IPS-15b (cell line): Measurements from ENCODE around the gene FBXO42.

Experiments
- H3K27me3 ChIP-seq: one replicate; pipeline ENCODE4 v1.6.1; 2013; ENCODE audit warnings: low read length; ENCODE audit not compliant: control insufficient read depth, insufficient read depth
- H3K36me3 ChIP-seq: one replicate; pipeline ENCODE4 v1.6.1; 2013; ENCODE audit warnings: low read length; ENCODE audit not compliant: control insufficient read depth, insufficient read depth
- H3K4me1 ChIP-seq: one replicate; pipeline ENCODE4 v1.6.1; 2013; ENCODE audit warnings: mild to moderate bottlenecking, low read length; ENCODE audit not compliant: control insufficient read depth, insufficient read depth
- H3K4me3 ChIP-seq: one replicate; pipeline ENCODE4 v1.5.1; 2013; ENCODE audit warnings: low read depth, low read length
- H3K9ac ChIP-seq: one replicate; pipeline ENCODE4 v1.6.1; 2013; ENCODE audit warnings: low read depth, mild to moderate bottlenecking, low read length
- H3K9me3 ChIP-seq: one replicate; pipeline ENCODE4 v1.6.1; 2013; ENCODE audit warnings: mild to moderate bottlenecking, low read length; ENCODE audit not compliant: control insufficient read depth, insufficient read depth

FBXO42 gene

DNA sequence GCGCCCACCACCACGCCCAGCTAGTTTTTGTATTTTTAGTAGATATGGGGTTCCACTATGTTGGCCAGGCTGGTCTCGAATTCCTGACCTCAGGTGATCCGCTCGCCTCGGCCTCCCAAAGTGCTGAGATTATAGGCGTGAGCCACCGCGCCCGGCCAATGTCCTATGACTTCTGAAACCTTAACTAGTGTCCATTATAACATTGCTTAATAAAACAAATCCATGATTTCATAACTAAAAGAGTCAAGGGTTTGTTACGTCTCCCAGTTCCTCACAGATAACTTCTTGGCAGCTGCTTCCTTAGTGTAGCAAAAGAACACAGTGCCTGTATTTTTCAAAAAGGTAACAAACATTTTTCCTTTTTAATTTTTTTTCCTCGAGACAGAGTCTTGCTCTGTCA, 53.6 kb downstream of the FBXO42 start:
- no peaks in the 10 kb centered on the region for H3K36me3 ChIP-seq
- H3K27me3 ChIP-seq = no peaks in the 10 kb centered on the region
- H3K4me3 ChIP-seq = no peak overlapping the region
- peaks cover 2% of the 10 kb centered on the region for H3K4me1 ChIP-seq
- H3K9ac ChIP-seq = no peak overlapping the region
- no peaks in the 10 kb centered on the region for H3K9me3 ChIP-seq

DNA sequence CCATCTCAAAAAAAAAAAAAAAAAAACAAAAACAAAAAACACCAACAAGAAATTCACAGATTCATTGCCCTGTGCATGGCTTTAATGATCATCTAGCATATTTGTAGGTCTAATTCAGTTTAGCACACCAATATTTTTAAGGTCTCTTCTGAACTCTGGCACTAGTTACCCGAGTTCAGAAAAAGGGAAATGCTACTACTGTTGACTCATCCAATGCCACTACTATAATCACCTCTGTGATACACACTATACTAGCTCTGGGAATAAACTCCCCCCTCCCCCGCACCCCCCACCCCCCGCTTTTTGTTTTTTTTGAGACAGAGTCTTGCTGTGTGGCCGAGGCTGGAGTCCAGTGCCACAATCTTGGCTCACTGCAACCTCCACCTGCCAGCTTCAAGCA, 55.6 kb downstream of the FBXO42 start:
- Histone ChIP-seq H3K4me3 (no peak overlapping the region), H3K9me3 (no peaks in the 10 kb centered on the region), H3K4me1 (peaks cover 2% of the 10 kb centered on the region), H3K27me3 (no peaks in the 10 kb centered on the region), H3K9ac (no peak overlapping the region), H3K36me3 (no peaks in the 10 kb centered on the region)

DNA sequence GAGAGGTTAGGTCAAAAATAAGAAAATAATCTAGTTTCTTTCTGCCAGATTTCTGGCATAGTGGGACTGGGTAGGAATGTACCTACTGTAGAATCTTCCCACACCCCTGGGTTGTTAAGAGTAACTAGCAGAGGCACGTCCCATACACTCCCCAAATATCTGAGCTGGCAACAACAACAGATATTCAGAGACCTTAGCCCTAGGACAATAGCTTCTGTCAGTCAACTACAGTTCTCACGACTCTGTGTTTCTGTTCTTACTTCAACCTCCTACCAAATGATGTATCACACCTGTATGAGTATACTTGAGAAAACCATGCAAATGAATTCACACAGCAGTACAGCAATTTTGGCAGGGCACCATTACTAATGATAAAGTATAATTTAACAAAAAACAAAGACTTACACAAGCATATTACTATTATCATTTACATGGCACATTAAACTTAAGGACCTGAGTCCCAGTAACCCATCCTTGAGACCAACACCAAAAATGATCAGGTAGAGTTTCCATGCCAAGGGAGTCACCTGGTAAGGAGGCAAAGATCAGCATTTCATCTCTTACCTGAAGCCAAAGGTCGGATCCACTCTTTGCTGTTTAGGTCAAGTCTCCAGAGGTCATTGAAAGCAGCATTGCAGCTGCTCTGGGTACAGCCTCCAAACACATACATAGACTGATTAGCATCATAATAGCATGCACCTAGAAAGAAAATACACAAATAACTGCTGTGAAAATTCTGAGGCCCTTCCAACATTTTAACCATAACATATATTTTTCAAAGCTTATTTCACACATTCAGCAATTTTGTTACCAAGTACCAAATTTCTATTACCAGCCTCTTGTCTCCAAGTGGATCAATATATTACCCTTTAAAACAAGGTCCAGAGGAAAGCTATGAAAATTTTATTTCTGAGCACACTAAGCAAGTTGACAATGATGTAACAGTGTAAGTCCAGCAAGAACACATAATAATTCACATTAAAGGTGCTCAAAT, 57.8 kb downstream of the FBXO42 start:
- no peaks in the 10 kb centered on the region for H3K9me3 ChIP-seq
- no peak overlapping the region for H3K4me3 ChIP-seq
- peaks cover 2% of the 10 kb centered on the region for H3K4me1 ChIP-seq
- H3K27me3 ChIP-seq = no peaks in the 10 kb centered on the region
- H3K9ac ChIP-seq = no peak overlapping the region
- H3K36me3 ChIP-seq = no peaks in the 10 kb centered on the region

DNA sequence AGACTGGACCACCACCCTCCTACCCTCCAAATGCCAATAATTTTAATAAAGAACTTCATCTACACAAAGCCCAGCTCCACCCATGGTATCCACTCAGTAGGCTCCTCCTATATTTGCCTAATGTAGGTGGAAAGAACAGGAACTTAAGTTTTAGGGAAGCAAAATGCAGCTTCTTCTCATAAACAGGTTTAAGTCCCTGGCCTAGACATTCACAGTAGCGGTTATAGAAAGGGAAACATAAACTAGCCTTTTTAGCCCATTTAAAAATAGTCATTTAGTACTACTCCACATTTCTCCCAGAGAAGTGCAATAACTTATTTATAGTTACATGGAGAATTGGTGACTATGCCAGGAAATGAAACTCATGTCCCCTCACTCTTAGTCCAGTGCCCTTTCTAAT, 58.7 kb downstream of the FBXO42 start:
- Histone ChIP-seq H3K4me3 (no peak overlapping the region), H3K4me1 (peaks cover 2% of the 10 kb centered on the region), H3K27me3 (no peaks in the 10 kb centered on the region), H3K36me3 (no peaks in the 10 kb centered on the region), H3K9me3 (no peaks in the 10 kb centered on the region), H3K9ac (no peak overlapping the region)

DNA sequence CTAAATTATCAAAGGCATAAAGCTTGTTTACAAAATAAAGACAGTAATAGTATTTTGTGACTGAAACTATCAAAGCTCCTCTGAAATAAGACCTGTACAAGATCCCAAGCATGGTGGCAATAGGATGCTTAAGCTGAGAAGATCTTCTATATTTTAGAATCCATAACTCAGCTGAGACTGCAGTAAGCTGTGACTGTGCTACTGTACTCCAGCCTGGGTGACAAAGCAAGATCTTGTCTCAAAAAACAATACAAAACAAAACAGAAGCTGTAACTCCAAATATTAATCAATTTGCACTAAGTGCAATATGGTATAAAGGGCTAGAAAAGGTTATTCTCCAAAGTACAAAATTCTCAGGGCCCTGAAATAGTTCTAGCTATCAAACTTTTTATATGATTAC, 59.5 kb downstream of the FBXO42 start:
- H3K9ac ChIP-seq = no peak overlapping the region
- no peak overlapping the region for H3K4me3 ChIP-seq

DNA sequence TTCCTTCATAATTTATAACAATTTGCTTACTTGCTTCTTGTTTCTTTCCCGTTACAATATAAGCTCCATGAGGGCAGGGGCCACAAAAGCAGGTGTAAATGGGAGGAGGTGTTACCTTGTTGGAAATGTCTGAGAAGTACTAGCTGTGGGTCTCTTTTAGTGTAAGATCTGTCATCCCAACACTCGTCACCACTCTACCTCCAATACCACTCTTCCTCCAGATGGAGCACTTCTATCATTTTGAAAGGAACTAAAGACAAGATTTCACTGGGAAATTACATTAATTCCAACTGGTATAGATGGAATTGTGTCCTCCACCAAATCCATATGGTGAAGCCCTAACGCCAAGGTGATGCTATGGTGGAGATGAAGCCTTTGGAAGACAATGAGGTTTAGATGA, 62.3 kb downstream of the FBXO42 start:
- H3K4me1 ChIP-seq = no peaks in the 10 kb centered on the region
- no peak overlapping the region for H3K4me3 ChIP-seq
- H3K27me3 ChIP-seq = no peaks in the 10 kb centered on the region
- no peaks in the 10 kb centered on the region for H3K36me3 ChIP-seq
- H3K9ac ChIP-seq = no peak overlapping the region
- H3K9me3 ChIP-seq = no peaks in the 10 kb centered on the region

More for the DNA sequence above, 59.5 kb downstream of the FBXO42 start:
- no peaks in the 10 kb centered on the region for H3K27me3 ChIP-seq
- peaks cover 2% of the 10 kb centered on the region for H3K4me1 ChIP-seq
- H3K36me3 ChIP-seq = no peaks in the 10 kb centered on the region
- no peaks in the 10 kb centered on the region for H3K9me3 ChIP-seq

DNA sequence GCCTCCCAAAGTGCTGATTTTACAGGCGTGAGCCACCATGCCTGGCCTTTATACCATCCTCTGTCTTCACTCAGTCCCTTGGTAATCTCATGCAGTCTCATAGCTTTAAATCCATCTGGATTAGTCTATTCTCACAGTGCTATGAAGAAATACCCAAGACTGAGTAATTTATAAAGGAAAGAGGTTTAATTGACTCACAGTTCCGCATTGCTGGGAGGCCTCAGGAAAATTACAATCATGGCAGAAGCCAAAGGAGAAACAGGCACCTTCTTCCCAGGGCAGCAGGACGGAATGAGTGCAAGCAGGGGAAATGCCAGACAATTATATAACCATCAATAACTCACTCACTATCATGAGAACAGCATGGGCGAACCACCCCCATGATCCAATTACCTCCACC, 66.2 kb downstream of the FBXO42 start:
- no peaks in the 10 kb centered on the region for H3K4me1 ChIP-seq

DNA sequence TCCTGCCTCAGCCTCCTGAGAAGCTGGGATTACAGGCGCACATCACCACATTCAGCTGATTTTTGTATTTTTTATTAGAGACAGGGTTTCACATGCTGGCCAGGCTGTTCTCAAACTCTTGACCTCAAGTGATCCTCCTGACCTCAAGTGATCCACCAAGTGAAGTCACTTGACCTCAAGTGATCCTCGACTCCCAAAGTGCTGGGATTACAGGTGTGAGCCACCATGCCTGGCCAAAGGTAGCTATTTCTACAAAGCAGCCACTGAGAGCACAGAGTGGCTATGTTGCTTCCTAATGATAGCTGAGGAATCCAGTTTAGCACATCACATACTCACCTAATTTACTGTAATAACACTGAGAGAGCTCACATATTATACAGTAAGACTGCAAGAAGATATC, 70.5 kb downstream of the FBXO42 start:
- H3K27me3 ChIP-seq = no peaks in the 10 kb centered on the region
- no peaks in the 10 kb centered on the region for H3K36me3 ChIP-seq
- no peaks in the 10 kb centered on the region for H3K9me3 ChIP-seq
- no peak overlapping the region for H3K4me3 ChIP-seq
- no peaks in the 10 kb centered on the region for H3K4me1 ChIP-seq
- H3K9ac ChIP-seq = no peak overlapping the region

More for the DNA sequence above, 66.2 kb downstream of the FBXO42 start:
- Histone ChIP-seq H3K36me3 (no peaks in the 10 kb centered on the region), H3K4me3 (no peak overlapping the region), H3K9ac (no peak overlapping the region), H3K27me3 (no peaks in the 10 kb centered on the region), H3K9me3 (no peaks in the 10 kb centered on the region)

DNA sequence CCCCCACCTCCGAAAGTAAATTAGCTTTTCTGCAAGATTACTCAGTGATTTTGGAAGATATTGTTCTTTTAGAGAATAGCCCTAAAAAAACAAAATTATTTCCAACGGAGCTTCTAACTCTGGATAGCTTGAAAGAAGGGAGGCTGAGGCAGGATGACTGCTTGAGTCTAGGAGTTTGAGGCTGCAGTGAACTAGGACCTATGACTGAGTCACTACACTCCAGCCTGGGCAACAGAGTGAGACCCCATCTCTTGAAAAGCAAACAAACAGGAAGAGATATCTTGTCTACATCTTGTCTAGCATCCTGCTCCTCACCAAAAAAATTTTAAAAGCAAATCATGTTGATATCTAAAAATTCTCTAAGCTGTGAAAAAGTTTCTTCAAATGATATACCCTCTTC, 73.1 kb downstream of the FBXO42 start:
- Histone ChIP-seq H3K4me1 (no peaks in the 10 kb centered on the region), H3K9me3 (no peaks in the 10 kb centered on the region), H3K4me3 (no peak overlapping the region), H3K27me3 (no peaks in the 10 kb centered on the region), H3K9ac (no peak overlapping the region), H3K36me3 (no peaks in the 10 kb centered on the region)

DNA sequence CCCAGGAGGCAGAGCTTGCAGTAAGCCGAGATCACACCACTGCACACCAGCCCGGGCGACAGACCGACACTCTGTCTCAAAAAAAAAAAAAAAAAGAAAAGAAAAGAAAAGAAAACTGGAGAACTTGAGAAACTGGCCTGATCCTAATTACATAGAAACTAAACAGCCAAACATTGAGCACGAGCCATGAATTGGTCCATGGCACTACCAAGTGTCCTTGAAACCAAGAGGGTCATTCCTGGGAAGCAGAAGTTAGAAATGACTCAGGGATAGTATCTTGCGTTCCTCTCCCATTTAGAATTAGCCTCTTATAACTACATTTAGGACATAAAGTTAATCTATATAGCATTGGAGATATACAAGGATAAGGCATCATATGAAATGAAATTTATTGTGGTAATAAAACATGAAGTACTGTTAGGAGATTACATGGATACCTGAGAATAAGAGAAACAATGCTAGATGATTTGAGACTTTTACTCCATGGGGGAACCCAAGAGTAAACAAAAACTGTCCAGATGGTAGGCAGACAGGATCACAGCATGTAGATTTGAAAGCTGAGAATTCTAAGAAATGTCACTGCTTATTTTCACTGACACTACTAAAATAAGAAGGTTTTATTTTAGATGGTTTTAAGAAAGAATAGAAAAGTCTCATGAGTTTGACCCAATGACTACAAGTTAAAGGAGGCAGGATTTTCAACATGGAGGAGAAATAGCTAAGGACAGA, 75.8 kb downstream of the FBXO42 start:
- Histone ChIP-seq H3K27me3 (no peaks in the 10 kb centered on the region), H3K4me3 (no peak overlapping the region), H3K9me3 (no peaks in the 10 kb centered on the region), H3K36me3 (no peaks in the 10 kb centered on the region), H3K4me1 (no peaks in the 10 kb centered on the region), H3K9ac (no peak overlapping the region)

DNA sequence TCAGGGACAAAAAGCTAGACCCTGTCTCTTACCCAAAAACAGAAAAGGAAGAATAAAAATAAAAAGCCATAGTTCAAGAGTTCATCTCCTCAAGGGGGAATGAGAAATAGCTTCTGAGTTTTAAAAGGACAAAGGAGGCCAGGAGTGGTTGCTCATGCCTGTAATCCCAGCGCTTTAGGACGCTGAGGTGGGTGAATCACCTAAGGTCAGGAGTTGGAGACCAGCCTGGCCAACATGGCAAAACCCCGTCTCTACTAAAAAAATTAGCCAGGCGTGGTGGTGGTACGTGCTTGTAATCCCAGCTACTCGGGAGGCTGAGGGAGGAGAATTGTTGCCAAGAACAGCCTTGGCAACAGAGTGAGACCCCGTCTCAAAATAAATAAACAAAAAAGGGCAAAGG, 76.7 kb downstream of the FBXO42 start:
- H3K4me3 ChIP-seq = no peak overlapping the region
- H3K9ac ChIP-seq = no peak overlapping the region
- H3K27me3 ChIP-seq = no peaks in the 10 kb centered on the region
- no peaks in the 10 kb centered on the region for H3K4me1 ChIP-seq
- H3K36me3 ChIP-seq = no peaks in the 10 kb centered on the region
- H3K9me3 ChIP-seq = no peaks in the 10 kb centered on the region
